ENCODE measurements around the gene GSTT2.

The GSTT2 gene

DNA sequence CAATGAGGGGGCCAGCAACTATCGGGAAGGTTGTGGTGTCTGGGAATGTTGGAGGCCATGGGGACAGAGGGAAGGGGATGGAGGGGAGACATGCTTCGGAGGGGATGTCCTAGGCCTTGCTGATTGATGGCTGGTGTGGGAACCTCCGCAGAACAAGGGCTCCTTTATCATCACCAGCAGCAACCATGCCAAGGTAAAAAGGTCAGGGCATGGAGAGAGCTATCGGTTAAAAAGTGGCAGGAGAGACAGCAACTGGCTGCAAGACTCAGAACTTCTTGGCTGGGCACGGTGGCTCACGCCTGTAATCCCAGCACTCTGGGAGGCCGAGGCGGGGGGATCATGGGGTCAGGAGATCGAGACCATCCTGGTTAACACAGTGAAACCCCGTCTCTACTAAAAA lies 22.3 kb downstream of the GSTT2 start:
- Histone ChIP-seq H3K4me1 (ENCODE audit: insufficient read depth, low read length, severe bottlenecking) (no peaks in the 10 kb centered on the region), H3F3A (ENCODE audit: insufficient read depth, low read length) (no peaks in the 10 kb centered on the region), H3K4me3 (ENCODE audit: low read depth, low read length, poor library complexity, severe bottlenecking) (no peak overlapping the region), H3K9ac (ENCODE audit: low read length) (no peak overlapping the region), H3K9me2 (ENCODE audit: low read depth, low read length) (no peaks in the 10 kb centered on the region), H3K36me3 (ENCODE audit: insufficient read depth, low read length) (no peaks in the 10 kb centered on the region; the same call in 1 of the 2 replicates), H2AFZ (ENCODE audit: low read length) (no peak overlapping the region), H3K79me2 (ENCODE audit: insufficient read depth, low read length) (no peaks in the 10 kb centered on the region), H3K4me2 (ENCODE audit: low read length) (no peak overlapping the region), H3K27me3 (ENCODE audit: insufficient read depth, low read length) (no peaks in the 10 kb centered on the region; the same call in 1 of the 2 replicates), H3K9me3 (ENCODE audit: low read length) (no peaks in the 10 kb centered on the region), H4K20me1 (ENCODE audit: insufficient read depth, low read length) (no peaks in the 10 kb centered on the region), H3K27ac (ENCODE audit: low read depth, low read length, poor library complexity, severe bottlenecking) (no peak overlapping the region)
- TF ChIP-seq, protein P1, sequence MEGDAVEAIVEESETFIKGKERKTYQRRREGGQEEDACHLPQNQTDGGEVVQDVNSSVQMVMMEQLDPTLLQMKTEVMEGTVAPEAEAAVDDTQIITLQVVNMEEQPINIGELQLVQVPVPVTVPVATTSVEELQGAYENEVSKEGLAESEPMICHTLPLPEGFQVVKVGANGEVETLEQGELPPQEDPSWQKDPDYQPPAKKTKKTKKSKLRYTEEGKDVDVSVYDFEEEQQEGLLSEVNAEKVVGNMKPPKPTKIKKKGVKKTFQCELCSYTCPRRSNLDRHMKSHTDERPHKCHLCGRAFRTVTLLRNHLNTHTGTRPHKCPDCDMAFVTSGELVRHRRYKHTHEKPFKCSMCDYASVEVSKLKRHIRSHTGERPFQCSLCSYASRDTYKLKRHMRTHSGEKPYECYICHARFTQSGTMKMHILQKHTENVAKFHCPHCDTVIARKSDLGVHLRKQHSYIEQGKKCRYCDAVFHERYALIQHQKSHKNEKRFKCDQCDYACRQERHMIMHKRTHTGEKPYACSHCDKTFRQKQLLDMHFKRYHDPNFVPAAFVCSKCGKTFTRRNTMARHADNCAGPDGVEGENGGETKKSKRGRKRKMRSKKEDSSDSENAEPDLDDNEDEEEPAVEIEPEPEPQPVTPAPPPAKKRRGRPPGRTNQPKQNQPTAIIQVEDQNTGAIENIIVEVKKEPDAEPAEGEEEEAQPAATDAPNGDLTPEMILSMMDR (IDR thresholded peaks at IDR 0.05; ENCODE audit: low read length): no peak
- TF ChIP-seq EZH2 (IDR thresholded peaks at IDR 0.05; ENCODE audit: borderline replicate concordance, low read length): no peak

DNA sequence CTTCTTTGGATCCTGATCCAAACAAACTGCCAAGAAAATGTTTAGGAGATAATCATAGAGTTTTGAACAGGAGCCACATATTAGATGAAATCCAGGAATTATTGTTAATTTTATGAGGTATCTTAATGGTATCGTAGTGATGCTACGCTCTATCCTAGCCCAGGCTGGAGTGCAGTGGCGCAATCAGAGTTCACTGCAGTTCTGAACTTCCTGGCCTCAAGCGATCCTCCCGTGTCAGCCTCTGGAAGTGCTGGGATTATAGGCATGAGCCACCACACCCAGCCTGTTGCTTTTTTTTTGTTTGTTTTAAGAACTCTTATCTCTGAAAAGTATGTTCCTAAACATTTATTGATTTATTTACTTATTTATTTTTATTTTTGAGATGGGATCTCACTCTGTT lies 22.9 kb downstream of the GSTT2 start:
- no peak overlapping the region for H3K4me3 ChIP-seq (ENCODE audit: low read depth, low read length, poor library complexity, severe bottlenecking)
- no peaks in the 10 kb centered on the region for H3F3A ChIP-seq (ENCODE audit: insufficient read depth, low read length)
- no peaks in the 10 kb centered on the region; the same call in 1 of the 2 replicates for H3K36me3 ChIP-seq (ENCODE audit: insufficient read depth, low read length)
- H3K9me2 ChIP-seq (ENCODE audit: low read depth, low read length): no peaks in the 10 kb centered on the region
- H3K9me3 ChIP-seq (ENCODE audit: low read length): no peaks in the 10 kb centered on the region
- H3K27ac ChIP-seq (ENCODE audit: low read depth, low read length, poor library complexity, severe bottlenecking): no peak overlapping the region
- H3K4me2 ChIP-seq (ENCODE audit: low read length): no peak overlapping the region
- no peaks in the 10 kb centered on the region; the same call in 1 of the 2 replicates for H3K27me3 ChIP-seq (ENCODE audit: insufficient read depth, low read length)
- H4K20me1 ChIP-seq (ENCODE audit: insufficient read depth, low read length): no peaks in the 10 kb centered on the region
- no peaks in the 10 kb centered on the region for H3K79me2 ChIP-seq (ENCODE audit: insufficient read depth, low read length)
- TF ChIP-seq, protein P1 (IDR thresholded peaks at IDR 0.05; ENCODE audit: low read length): no peak
- no peak for TF ChIP-seq EZH2 (IDR thresholded peaks at IDR 0.05; ENCODE audit: borderline replicate concordance, low read length)
- no peaks in the 10 kb centered on the region for H3K4me1 ChIP-seq (ENCODE audit: insufficient read depth, low read length, severe bottlenecking)
- no peak overlapping the region for H2AFZ ChIP-seq (ENCODE audit: low read length)
- no peak overlapping the region for H3K9ac ChIP-seq (ENCODE audit: low read length)

DNA sequence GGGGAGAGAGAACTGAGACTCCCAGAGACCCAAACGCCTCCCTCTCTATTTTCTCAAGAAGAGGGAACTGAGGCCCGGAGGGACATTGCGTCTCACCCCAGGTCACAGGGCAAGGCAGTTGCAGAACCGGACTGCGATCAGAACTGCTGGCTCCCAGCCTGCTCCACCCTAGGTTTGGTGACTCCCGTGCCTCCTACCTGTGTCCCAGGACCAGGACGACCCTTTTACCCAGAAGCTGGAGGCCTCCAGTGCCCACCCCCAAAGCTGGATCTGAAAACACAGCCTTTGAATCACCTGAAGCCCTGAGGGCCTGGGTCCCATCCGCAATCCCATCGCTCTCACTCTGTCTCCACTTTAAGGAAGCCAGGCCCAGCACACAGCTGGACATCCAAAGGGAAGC lies 24.0 kb downstream of the GSTT2 start:
- Histone ChIP-seq H3K9me2 (ENCODE audit: low read depth, low read length) (no peaks in the 10 kb centered on the region), H3K9ac (ENCODE audit: low read length) (no peak overlapping the region), H3K36me3 (ENCODE audit: insufficient read depth, low read length) (no peaks in the 10 kb centered on the region; the same call in 1 of the 2 replicates), H3K9me3 (ENCODE audit: low read length) (no peaks in the 10 kb centered on the region), H2AFZ (ENCODE audit: low read length) (no peak overlapping the region), H3K4me1 (ENCODE audit: insufficient read depth, low read length, severe bottlenecking) (no peaks in the 10 kb centered on the region), H3F3A (ENCODE audit: insufficient read depth, low read length) (no peaks in the 10 kb centered on the region), H4K20me1 (ENCODE audit: insufficient read depth, low read length) (no peaks in the 10 kb centered on the region), H3K79me2 (ENCODE audit: insufficient read depth, low read length) (no peaks in the 10 kb centered on the region), H3K4me3 (ENCODE audit: low read depth, low read length, poor library complexity, severe bottlenecking) (no peak overlapping the region), H3K27ac (ENCODE audit: low read depth, low read length, poor library complexity, severe bottlenecking) (no peak overlapping the region), H3K27me3 (ENCODE audit: insufficient read depth, low read length) (no peaks in the 10 kb centered on the region; the same call in 1 of the 2 replicates), H3K4me2 (ENCODE audit: low read length) (no peak overlapping the region)
- no peak for TF ChIP-seq EZH2 (IDR thresholded peaks at IDR 0.05; ENCODE audit: borderline replicate concordance, low read length)
- TF ChIP-seq, protein P1 (IDR thresholded peaks at IDR 0.05; ENCODE audit: low read length): no peak
